ENCODE results near the gene HOXA3.

The HOXA3 gene

GRCh38 chr7:27165089-27165995, 13.0 kb upstream of the HOXA3 start, which contains the start of gene HOXA9:
HOXA9 (minus strand) TSS chr7:27165537; CDS start chr7:27165457, 80 bp downstream.
- no peak within 1 kb of the TSS for H3K4me3 ChIP-seq (ENCODE audit: low read depth, low read length)
- DNase-seq (ENCODE audit: low read depth), result no peak
- no peak for TF ChIP-seq POLR2A (IDR thresholded peaks at IDR 0.05; ENCODE audit: extremely low read depth, insufficient read length)
- TF ChIP-seq MAX (IDR thresholded peaks at IDR 0.05; ENCODE audit: low read depth, low read length), result no peak
- no peak for TF ChIP-seq MYC (IDR thresholded peaks at IDR 0.05; ENCODE audit: low read depth, low read length)
- no peak for TF ChIP-seq CTCF (IDR thresholded peaks at IDR 0.05; ENCODE audit: low read depth, low read length)

GRCh38 chr7:27164367-27165088, 12.1 kb upstream of the HOXA3 start:
- no peak for DNase-seq (ENCODE audit: low read depth)
- TF ChIP-seq MAX (IDR thresholded peaks at IDR 0.05; ENCODE audit: low read depth, low read length) (no peak), POLR2A (IDR thresholded peaks at IDR 0.05; ENCODE audit: extremely low read depth, insufficient read length) (no peak), CTCF (IDR thresholded peaks at IDR 0.05; ENCODE audit: low read depth, low read length) (no peak), MYC (IDR thresholded peaks at IDR 0.05; ENCODE audit: low read depth, low read length) (no peak)
- H3K4me3 ChIP-seq (ENCODE audit: low read depth, low read length), result no peak overlapping the region

GRCh38 chr7:27164045-27164366, 11.6 kb upstream of the HOXA3 start:
- DNase-seq (ENCODE audit: low read depth), result no peak
- no peak overlapping the region for H3K4me3 ChIP-seq (ENCODE audit: low read depth, low read length)
- TF ChIP-seq CTCF (IDR thresholded peaks at IDR 0.05; ENCODE audit: low read depth, low read length), result no peak
- no peak for TF ChIP-seq MAX (IDR thresholded peaks at IDR 0.05; ENCODE audit: low read depth, low read length)
- TF ChIP-seq POLR2A (IDR thresholded peaks at IDR 0.05; ENCODE audit: extremely low read depth, insufficient read length), result no peak
- no peak for TF ChIP-seq MYC (IDR thresholded peaks at IDR 0.05; ENCODE audit: low read depth, low read length)

GRCh38 chr7:27163288-27164044, 11.1 kb upstream of the HOXA3 start:
- TF ChIP-seq POLR2A (IDR thresholded peaks at IDR 0.05; ENCODE audit: extremely low read depth, insufficient read length), result no peak
- DNase-seq (ENCODE audit: low read depth), result no peak
- H3K4me3 ChIP-seq (ENCODE audit: low read depth, low read length), result no peak overlapping the region

- no peak for TF ChIP-seq POLR2A (IDR thresholded peaks at IDR 0.05; ENCODE audit: extremely low read depth, insufficient read length)
Observed at GRCh38 chr7:27162561-27163287, 10.3 kb upstream of the HOXA3 start.

GRCh38 chr7:27161721-27162560, 9.6 kb upstream of the HOXA3 start:
- TF ChIP-seq MAX (IDR thresholded peaks at IDR 0.05; ENCODE audit: low read depth, low read length) (no peak), CTCF (IDR thresholded peaks at IDR 0.05; ENCODE audit: low read depth, low read length) (no peak), POLR2A (IDR thresholded peaks at IDR 0.05; ENCODE audit: extremely low read depth, insufficient read length) (no peak), MYC (IDR thresholded peaks at IDR 0.05; ENCODE audit: low read depth, low read length) (no peak)
- H3K4me3 ChIP-seq (ENCODE audit: low read depth, low read length), result no peak overlapping the region
- no peak for DNase-seq (ENCODE audit: low read depth)

More at GRCh38 chr7:27162561-27163287, 10.3 kb upstream of the HOXA3 start:
- H3K4me3 ChIP-seq (ENCODE audit: low read depth, low read length), result no peak overlapping the region
- DNase-seq (ENCODE audit: low read depth), result no peak

All from NB4 (cell line).